Adipocyte (in vitro differentiated cells): Measurements from ENCODE around the gene METRNL.

Source experiments
- DNase-seq: peaks from one replicate; pipeline ENCODE4 v3.0.0-alpha.2; 2015; ENCODE audit warnings: low read depth
- H3K27me3 ChIP-seq: replicated peaks from 2 replicates; pipeline ENCODE4 v1.7.0; 2013; ENCODE audit warnings: mild to moderate bottlenecking, low read length, moderate library complexity; ENCODE audit not compliant: control insufficient read depth, insufficient read depth
- H3K36me3 ChIP-seq: 2 replicates; pipeline ENCODE4 v1.7.0; 2013; ENCODE audit warnings: low read length, mild to moderate bottlenecking, moderate library complexity; ENCODE audit not compliant: control insufficient read depth, insufficient read depth, severe bottlenecking
- H3K4me1 ChIP-seq: 2 replicates; pipeline ENCODE4 v1.7.0; 2013; ENCODE audit warnings: mild to moderate bottlenecking, low read length, moderate library complexity; ENCODE audit not compliant: control insufficient read depth, insufficient read depth
- H3K4me3 ChIP-seq: 2 replicates; pipeline ENCODE4 v1.7.0; 2013; ENCODE audit warnings: mild to moderate bottlenecking, low read length, moderate library complexity
- H3K9ac ChIP-seq: 2 replicates; pipeline ENCODE4 v1.7.0; 2013; ENCODE audit warnings: mild to moderate bottlenecking, low read length, moderate library complexity
- H3K9me3 ChIP-seq: 2 replicates; pipeline ENCODE4 v1.7.0; 2013; ENCODE audit warnings: mild to moderate bottlenecking, low read length, moderate library complexity; ENCODE audit not compliant: control insufficient read depth

Gene METRNL

DNA sequence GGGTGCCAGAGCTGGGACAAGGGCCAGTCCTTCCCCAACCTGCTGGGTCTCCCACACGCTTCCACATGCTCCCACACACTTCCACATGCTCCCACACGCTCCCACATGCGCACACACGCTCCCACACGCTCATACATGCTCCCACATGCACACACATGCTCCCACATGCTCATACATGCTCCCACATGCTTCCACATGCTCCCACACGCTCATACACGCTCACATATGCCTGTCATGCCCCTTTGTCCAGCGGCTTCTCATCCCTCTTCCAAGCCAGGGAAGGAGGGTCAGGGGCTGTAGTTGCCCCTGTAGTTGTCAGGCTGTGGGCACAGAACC, 9.9 kb upstream of the METRNL start:
- H3K4me3 ChIP-seq: no peak overlapping the region

DNA sequence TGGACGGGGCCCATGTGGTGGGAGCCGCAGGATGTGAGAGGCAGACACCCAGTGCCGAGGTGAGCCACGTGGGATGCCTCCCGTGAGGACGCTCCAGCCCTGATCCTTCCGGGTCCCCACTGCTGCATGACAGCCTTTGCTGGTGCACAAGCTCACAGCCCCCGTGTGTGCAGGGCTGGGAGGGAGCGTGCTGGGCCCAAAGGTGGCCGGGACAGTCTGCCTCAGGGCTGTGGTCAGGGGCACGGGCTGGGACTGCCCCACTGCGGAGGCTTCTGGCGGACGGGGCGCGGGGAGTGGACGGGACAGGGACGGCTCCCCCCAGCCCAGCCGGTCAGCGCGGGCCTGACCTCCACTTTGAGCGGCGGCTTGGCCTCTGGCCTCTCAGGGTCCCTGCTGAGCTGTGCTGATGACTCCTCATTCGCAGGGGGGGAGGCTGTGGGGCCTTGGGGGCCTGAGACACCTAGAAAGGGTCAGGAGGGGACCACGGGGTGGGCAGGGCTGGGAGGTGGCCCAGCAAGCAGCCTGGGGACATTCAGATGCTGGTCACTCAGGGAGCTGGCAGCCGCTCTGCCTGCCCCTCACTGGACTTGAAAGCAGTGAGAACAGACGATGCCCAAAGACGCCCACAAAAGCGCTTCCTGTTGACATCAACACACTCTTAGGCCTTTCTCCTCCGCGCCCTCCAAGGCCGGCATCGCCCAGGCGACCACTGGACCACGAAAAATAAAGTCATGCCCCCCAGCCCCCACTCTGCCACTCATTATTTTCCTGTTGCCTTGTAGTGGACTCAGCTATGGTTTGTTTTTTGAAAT, 9.3 kb upstream of the METRNL start:
- Histone ChIP-seq H3K4me1 (peaks cover 9% of the 10 kb centered on the region), H3K36me3 (no peaks in the 10 kb centered on the region), H3K9me3 (no peaks in the 10 kb centered on the region), H3K4me3 (no peak overlapping the region), H3K27me3 (peaks cover 7% of the 10 kb centered on the region), H3K9ac (no peak overlapping the region)
- DNase-seq: no peak

More for the DNA sequence above, 9.9 kb upstream of the METRNL start:
- Histone ChIP-seq H3K36me3 (no peaks in the 10 kb centered on the region), H3K9me3 (no peaks in the 10 kb centered on the region), H3K4me1 (peaks cover 9% of the 10 kb centered on the region), H3K27me3 (peaks cover 9% of the 10 kb centered on the region), H3K9ac (no peak overlapping the region)
- DNase-seq: no peak

GRCh38 chr17:83070800-83071341, 8.5 kb upstream of the METRNL start:
- no peak overlapping the region for H3K9ac ChIP-seq
- no peaks in the 10 kb centered on the region for H3K9me3 ChIP-seq
- H3K27me3 ChIP-seq: no peaks in the 10 kb centered on the region
- no peak overlapping the region for H3K4me3 ChIP-seq
- H3K4me1 ChIP-seq: peaks cover 9% of the 10 kb centered on the region
- no peaks in the 10 kb centered on the region for H3K36me3 ChIP-seq
- DNase-seq: no peak

GRCh38 chr17:83071365-83071764, 8.0 kb upstream of the METRNL start:
- Histone ChIP-seq H3K9ac (no peak overlapping the region), H3K27me3 (no peaks in the 10 kb centered on the region), H3K36me3 (no peaks in the 10 kb centered on the region), H3K4me3 (no peak overlapping the region), H3K4me1 (peaks cover 9% of the 10 kb centered on the region), H3K9me3 (no peaks in the 10 kb centered on the region)
- DNase-seq: no peak

DNA sequence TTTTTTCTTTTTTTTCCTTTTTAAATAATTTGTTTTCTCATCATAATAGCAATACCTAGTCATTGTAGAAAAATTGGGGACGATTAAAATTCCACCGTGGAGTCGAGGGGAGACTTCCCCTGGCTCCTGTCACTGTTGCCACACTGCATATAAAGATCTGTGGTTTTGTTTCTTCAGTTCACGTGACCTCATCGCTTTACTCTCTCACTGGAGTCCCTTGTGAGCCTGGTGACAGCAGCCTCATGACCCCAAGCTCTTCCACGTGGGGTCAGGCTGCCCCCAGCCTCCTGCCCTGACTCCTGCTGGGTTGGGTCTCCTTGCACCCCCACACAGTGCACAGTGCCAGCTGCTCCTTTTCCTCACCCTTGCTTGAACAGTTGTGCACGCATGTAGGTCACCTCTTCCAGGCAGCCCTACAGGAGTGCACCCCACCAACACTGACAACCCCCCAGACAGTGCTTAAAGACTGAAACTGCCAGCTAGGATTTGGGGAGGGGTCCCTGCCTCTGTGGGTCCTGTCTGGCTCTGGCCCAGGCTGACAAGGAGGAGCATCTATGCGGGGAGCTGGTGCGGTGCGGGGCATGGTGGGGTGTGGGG, 7.3 kb upstream of the METRNL start:
- no peak overlapping the region for H3K4me3 ChIP-seq
- H3K9ac ChIP-seq: no peak overlapping the region
- no peaks in the 10 kb centered on the region for H3K36me3 ChIP-seq
- peaks cover 9% of the 10 kb centered on the region for H3K4me1 ChIP-seq
- no peak for DNase-seq
- no peaks in the 10 kb centered on the region for H3K27me3 ChIP-seq
- no peaks in the 10 kb centered on the region for H3K9me3 ChIP-seq

DNA sequence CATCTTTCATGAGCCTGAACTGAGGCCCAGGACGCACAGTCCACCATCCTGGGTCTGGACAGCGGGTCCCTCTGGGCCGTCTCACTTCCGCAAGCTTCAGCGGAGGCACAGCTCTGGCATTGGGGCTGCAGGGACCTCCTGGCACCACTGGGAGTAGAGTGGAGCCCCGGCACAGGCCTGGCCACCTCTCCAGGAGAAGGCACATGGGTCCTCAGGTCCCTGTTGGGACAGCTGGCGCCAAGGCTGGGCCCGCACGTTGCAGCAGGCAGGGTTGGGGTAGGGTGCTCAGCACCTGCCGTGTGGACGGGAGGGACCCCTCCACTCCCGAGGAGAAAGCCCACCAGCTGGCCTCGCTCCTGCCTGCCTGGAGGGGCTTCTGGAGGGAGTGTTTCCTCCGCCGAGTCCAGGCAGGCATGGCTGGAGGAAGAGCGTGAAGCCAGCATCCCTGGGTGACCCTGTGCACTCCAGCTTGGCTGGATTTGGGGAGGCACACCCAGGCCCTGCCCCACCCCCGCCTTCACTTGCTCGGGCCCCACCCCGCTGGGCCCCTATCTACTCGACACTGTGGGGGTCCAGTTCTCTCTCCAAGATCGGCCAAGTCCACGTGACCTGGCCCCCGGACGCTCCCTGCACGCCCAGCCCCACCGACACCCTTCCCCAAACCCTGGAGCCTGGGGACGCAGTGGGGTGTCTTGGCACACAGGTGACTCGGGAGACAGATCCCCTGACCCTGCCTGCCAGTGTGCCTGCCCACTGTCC, 6.6 kb upstream of the METRNL start:
- Histone ChIP-seq H3K27me3 (no peaks in the 10 kb centered on the region), H3K36me3 (no peaks in the 10 kb centered on the region), H3K4me3 (peak overlapping the region; percentile 35), H3K9ac (peak overlapping the region; percentile 49), H3K4me1 (peaks cover 15% of the 10 kb centered on the region), H3K9me3 (no peaks in the 10 kb centered on the region)
- DNase-seq: no peak

DNA sequence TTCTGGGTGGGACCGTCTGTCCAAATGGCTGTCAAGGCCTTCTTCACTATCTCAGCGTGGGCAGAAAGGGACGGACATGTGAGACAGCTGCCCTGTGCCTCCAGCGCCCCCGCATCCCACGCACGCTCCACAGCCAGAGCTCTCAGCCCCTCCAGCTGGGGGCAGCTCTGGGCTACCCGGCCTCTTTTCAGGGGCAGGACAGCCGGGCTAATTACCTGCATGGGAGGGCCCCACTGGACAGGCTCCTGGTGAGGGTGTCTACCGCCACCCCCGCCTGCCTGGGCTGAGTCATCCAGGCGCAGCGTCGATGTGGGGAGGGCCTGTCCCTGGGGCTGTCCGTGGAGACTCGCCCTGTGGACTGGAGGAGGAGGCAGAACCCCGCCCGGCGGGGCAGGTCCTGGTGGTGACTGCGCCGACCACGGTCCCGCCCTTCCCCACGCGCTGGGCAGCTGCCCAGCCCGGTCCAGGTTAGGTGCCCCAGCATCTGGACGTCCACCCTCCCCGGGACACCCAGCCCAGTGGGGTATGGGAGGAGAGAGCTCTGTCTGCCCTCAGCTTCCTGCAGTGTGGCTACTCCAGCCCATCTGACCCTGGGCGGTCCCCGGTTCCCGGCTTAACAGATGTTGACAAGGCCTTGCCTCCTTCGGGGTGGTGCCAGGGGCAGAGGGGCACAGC, 5.9 kb upstream of the METRNL start:
- no peak for DNase-seq
- no peaks in the 10 kb centered on the region for H3K9me3 ChIP-seq
- peak overlapping the region; percentile 49 for H3K9ac ChIP-seq
- H3K27me3 ChIP-seq: no peaks in the 10 kb centered on the region
- peak overlapping the region; percentile 35 for H3K4me3 ChIP-seq
- H3K36me3 ChIP-seq: no peaks in the 10 kb centered on the region
- H3K4me1 ChIP-seq: peaks cover 17% of the 10 kb centered on the region

- peaks cover 17% of the 10 kb centered on the region for H3K4me1 ChIP-seq
Measured at GRCh38 chr17:83074486-83075223, 4.8 kb upstream of the METRNL start.

GRCh38 chr17:83075270-83075880, 4.0 kb upstream of the METRNL start:
- H3K27me3 ChIP-seq: no peaks in the 10 kb centered on the region
- H3K4me3 ChIP-seq: no peak overlapping the region
- H3K9me3 ChIP-seq: no peaks in the 10 kb centered on the region
- peaks cover 17% of the 10 kb centered on the region for H3K4me1 ChIP-seq
- no peak overlapping the region for H3K9ac ChIP-seq
- no peak for DNase-seq
- H3K36me3 ChIP-seq: no peaks in the 10 kb centered on the region

More at GRCh38 chr17:83074486-83075223, 4.8 kb upstream of the METRNL start:
- Histone ChIP-seq H3K4me3 (no peak overlapping the region), H3K9me3 (no peaks in the 10 kb centered on the region), H3K9ac (no peak overlapping the region), H3K36me3 (no peaks in the 10 kb centered on the region), H3K27me3 (no peaks in the 10 kb centered on the region)
- DNase-seq: no peak

DNA sequence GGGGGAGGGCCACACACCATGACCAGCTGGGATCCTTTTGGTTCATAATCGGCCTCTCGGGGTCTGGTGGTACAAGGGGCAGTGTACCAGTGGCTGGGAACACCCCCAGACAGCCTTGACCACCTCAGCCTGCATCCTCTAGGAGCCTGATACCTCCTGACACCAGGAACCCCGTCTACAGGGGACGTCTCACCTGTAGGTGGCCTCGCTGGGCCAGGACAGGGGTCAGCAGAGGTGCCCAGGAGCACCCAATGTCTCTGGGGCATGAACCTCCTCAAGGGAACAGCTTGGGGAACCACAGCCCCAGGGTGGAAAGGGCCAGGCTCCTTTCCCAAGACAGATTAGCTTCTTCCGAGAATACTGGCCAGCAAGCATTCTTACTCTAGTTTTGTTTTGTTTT, 2.5 kb upstream of the METRNL start:
- H3K27me3 ChIP-seq: no peaks in the 10 kb centered on the region

More for the DNA sequence above, 2.5 kb upstream of the METRNL start:
- Histone ChIP-seq H3K9me3 (no peaks in the 10 kb centered on the region), H3K9ac (no peak overlapping the region), H3K4me3 (no peak overlapping the region), H3K36me3 (no peaks in the 10 kb centered on the region), H3K4me1 (peaks cover 25% of the 10 kb centered on the region)
- peak; percentile 26 for DNase-seq
